BJ (cell line): ENCODE measurements around the gene RNF168. TPM values are rescaled to one million over a fixed set of nuclear protein-coding genes. Genes with fewer than 3 reads are reported as not detected.

Source experiments
- CTCF ChIA-PET: fragments of 350-600 bp; formaldehyde crosslinking; extraction: SDS; loops from one replicate; lab custom pipeline; 2021; ENCODE audit warnings: antibody characterized with exemption, inconsistent platforms; lab: Yijun Ruan, JAX
- POLR2A ChIA-PET: fragments of 300-600 bp; sonication (Branson Sonifier 250); formaldehyde crosslinking; extraction: SDS; loops from one replicate; lab custom pipeline; 2021; ENCODE audit warnings: antibody characterized with exemption; lab: Charles Lee
- DNase-seq: peaks from one replicate; pipeline ENCODE4 v3.0.0-alpha.2; 2011; ENCODE audit warnings: low read depth
- H3K27me3 ChIP-seq: 2 replicates; pipeline ENCODE4 v1.6.0; 2011; ENCODE audit warnings: low read length; ENCODE audit not compliant: control insufficient read depth, insufficient read depth
- H3K36me3 ChIP-seq: 2 replicates; pipeline ENCODE4 v1.5.1; 2011; ENCODE audit warnings: low read length; ENCODE audit not compliant: control insufficient read depth, insufficient read depth
- H3K4me3 ChIP-seq: 2 replicates; pipeline ENCODE4 v1.5.1; 2011; ENCODE audit warnings: low read depth, mild to moderate bottlenecking, control low read depth, low read length
- CTCF ChIP-seq: IDR thresholded peaks from 2 replicates; pipeline ENCODE4 v1.5.1; 2011; ENCODE audit warnings: low read depth, mild to moderate bottlenecking, control low read depth, inconsistent platforms, low read length, moderate library complexity; ENCODE audit not compliant: insufficient read depth
- polyA plus RNA-seq: library from polyadenylated mRNA; depleted of rRNA; stranded (reverse); fragments of >200 nt; gene quantifications from 2 replicates; pipeline ENCODE4 v1.2.3, GENCODE V29; 2011

Gene RNF168
- polyA plus RNA-seq, 1 experiment = 2.4 TPM

- TF ChIP-seq CTCF = no peak
- ChIA-PET CTCF (interaction anchor here (1.3 kb wide), 1 partner anchor 8 kb away, joined by 3 read pairs; no protein-coding TSS in a partner anchor), POLR2A (no interaction called here)
- no peak overlapping the region for H3K4me3 ChIP-seq
- peaks cover 2% of the 10 kb centered on the region for H3K27me3 ChIP-seq
- DNase-seq = no peak
- no peaks in the 10 kb centered on the region for H3K36me3 ChIP-seq
Measured at GRCh38 chr3:196546537-196546936, 43.0 kb upstream of the RNF168 start.

DNA sequence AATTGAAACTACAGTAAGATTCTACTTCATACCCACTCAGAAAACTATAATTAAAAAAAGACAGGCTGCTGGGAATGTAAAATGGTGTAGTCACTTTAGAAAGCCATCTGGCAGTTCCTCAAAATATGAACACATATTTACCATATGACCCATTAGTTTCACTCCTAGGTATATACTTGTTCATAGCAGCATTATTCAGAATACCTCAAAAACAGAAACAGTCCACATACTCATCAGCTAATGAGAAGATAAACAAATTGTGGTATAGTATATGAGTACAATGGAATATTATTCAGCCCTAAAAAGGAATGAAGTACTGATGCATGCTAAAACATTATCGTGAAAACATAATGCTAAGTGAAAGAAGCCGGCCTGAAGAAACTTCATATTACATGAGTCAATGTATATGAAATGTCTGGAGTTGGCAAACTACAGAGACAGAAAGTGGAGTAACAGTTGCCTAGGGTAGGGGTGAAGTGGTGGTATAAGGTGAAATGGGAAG, 41.0 kb upstream of the RNF168 start:
- Histone ChIP-seq H3K36me3 (no peaks in the 10 kb centered on the region), H3K27me3 (peaks cover 2% of the 10 kb centered on the region), H3K4me3 (no peak overlapping the region)
- ChIA-PET POLR2A (no interaction called here), CTCF (interaction anchor here (1.3 kb wide), 1 partner anchor 16 kb away, joined by 4 read pairs; no protein-coding TSS in a partner anchor)
- no peak for TF ChIP-seq CTCF
- DNase-seq = no peak

GRCh38 chr3:196541684-196542445, 38.3 kb upstream of the RNF168 start:
- TF ChIP-seq CTCF = no peak
- no peaks in the 10 kb centered on the region for H3K36me3 ChIP-seq
- no peaks in the 10 kb centered on the region; the same call in none of the 2 replicates for H3K27me3 ChIP-seq
- H3K4me3 ChIP-seq = no peak overlapping the region
- CTCF ChIA-PET = interaction anchor here (0.6 to 2.1 kb wide), 3 partner anchors 12 to 150 kb away, joined by 4 to 14 read pairs (median 4); no protein-coding TSS in a partner anchor
- POLR2A ChIA-PET = no interaction called here
- no peak for DNase-seq

GRCh38 chr3:196537319-196537984, 33.9 kb upstream of the RNF168 start:
- ChIA-PET CTCF (interaction anchor here (0.6 to 1.9 kb wide), 7 partner anchors 9 to 160 kb away, joined by 3 to 9 read pairs (median 3); no protein-coding TSS in a partner anchor), POLR2A (no interaction called here)
- peak; percentile 62 for TF ChIP-seq CTCF

DNA sequence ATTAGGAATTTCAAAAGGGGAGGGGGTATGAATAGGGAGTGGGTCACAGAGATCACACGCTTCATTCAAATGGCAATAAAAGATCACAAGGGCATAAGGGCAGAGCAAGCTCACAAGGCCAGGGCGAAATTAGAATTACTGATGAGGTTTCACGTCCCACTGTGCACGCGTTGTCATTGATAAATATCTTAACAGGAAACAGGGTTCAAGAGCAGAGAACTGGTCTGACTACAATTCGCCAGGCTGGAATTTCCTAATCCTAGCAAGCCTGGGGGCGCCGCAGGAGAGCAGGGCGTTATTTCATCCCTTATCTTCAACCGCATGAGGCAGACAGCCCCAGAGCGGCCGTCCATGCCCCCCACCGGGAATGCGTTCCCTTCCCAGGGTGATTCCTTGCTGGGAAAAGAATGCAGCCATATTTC, 29.7 kb upstream of the RNF168 start:
- no peak for TF ChIP-seq CTCF
- DNase-seq = no peak
- no peaks in the 10 kb centered on the region; the same call in 1 of the 2 replicates for H3K27me3 ChIP-seq
- CTCF ChIA-PET = no interaction called here
- no peak overlapping the region for H3K4me3 ChIP-seq
- POLR2A ChIA-PET = no interaction called here
- H3K36me3 ChIP-seq = no peaks in the 10 kb centered on the region

More at GRCh38 chr3:196537319-196537984, 33.9 kb upstream of the RNF168 start:
- Histone ChIP-seq H3K4me3 (no peak overlapping the region), H3K27me3 (no peaks in the 10 kb centered on the region; the same call in 1 of the 2 replicates), H3K36me3 (no peaks in the 10 kb centered on the region)
- no peak for DNase-seq
